GM12865 (cell line): ENCODE measurements around the gene CALD1.

Source experiments
- DNase-seq: peaks from one replicate; pipeline ENCODE4 v3.0.0; 2010; ENCODE audit warnings: low read depth
- H3K4me3 ChIP-seq: 2 replicates; pipeline ENCODE4 v1.5.1; 2011; ENCODE audit warnings: mild to moderate bottlenecking, low read depth, low read length, control low read depth
- CTCF ChIP-seq: IDR thresholded peaks from 2 replicates; pipeline ENCODE4 v1.5.1; 2011; ENCODE audit warnings: low read length, control low read depth, low read depth, inconsistent platforms; ENCODE audit not compliant: insufficient read depth; ENCODE audit errors: missing control alignments

Gene CALD1

DNA sequence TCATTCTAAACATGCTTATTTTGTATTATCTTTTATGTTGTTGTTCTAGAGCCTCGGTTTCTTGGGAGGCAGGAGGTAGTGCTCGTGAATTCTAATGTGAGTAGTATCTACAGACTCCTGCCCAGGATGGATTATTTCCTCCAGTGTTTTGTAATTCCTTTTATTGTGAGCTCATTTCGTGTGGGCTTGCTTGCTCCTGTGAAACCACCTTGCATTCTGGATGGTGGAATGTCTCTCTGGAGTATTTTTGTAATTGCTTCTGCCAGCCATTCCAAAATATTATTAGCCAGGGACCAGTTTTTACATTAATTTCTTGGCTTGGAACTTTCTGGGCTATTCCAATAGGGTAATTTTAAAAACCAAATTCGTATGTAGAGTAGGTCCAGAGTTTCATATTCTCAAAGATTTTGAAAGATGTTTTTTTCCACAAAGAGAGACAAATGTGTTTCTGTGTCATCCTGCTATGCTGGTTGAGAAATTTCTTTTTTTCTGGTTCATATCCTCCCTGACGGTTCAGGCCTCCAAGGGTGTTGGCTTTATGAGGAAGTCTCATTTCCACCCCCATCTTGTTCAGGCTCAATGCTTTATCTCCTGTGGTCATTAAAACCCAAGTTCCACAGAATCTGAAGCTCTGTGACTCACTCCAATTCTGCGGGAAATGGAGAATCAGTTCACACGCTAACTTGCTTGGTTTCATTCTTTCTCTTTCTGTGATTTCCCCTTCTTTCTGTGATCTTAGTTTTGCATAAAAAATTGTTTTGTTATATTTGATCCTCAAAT is 41.7 kb upstream of the CALD1 start:
- DNase-seq, result peak; percentile 66
- H3K4me3 ChIP-seq, result no peak overlapping the region
- no peak for TF ChIP-seq CTCF

GRCh38 chr7:134739362-134739761 is 40.1 kb upstream of the CALD1 start:
- DNase-seq, result no peak
- no peak overlapping the region for H3K4me3 ChIP-seq
- no peak for TF ChIP-seq CTCF

GRCh38 chr7:134740376-134740775 is 39.1 kb upstream of the CALD1 start:
- TF ChIP-seq CTCF, result no peak
- DNase-seq, result no peak
- H3K4me3 ChIP-seq, result no peak overlapping the region

- DNase-seq, result no peak
- no peak for TF ChIP-seq CTCF
- no peak overlapping the region for H3K4me3 ChIP-seq
Measured at GRCh38 chr7:134741907-134742635, 37.4 kb upstream of the CALD1 start.

DNA sequence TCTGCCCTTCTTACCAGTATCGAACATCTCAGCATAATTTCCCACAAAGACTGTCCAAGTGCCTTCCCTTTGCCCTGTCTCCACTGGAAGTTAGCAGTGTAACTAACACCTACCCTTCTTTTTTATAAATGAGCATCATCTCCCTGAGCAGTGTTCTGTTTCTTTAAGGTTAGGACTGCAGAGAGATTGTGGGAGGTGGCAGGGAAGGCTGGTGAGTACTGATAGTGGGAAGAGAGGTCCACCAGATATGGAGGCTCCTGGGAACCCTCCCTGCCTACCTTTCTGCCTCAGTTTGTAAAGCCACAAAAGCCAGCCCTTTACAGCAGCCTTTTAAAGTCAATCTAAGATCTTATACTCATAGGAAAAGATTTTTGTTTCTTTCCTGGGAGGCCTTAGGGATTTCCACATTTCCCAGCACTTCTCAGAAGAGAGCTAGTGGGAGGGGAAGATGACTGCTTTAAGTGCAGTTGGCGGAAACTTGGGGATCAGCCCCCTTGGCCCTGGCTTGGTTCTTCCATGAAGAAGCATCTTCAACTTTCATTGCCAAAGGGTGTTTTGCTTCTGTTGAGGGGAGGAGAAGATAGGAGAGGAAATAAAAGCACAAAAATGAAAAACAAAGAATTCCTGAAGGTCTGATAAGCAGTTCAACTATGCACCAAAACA is 36.6 kb upstream of the CALD1 start:
- no peak for TF ChIP-seq CTCF
- DNase-seq, result no peak

GRCh38 chr7:134744569-134744968 is 34.9 kb upstream of the CALD1 start:
- DNase-seq, result no peak
- H3K4me3 ChIP-seq, result no peak overlapping the region
- no peak for TF ChIP-seq CTCF

More for the DNA sequence above, 36.6 kb upstream of the CALD1 start:
- no peak overlapping the region for H3K4me3 ChIP-seq
